ELR (cell line): ENCODE data around the gene SRGAP1.
A peak's percentile ranks its signal among the peaks of the same experiment; 100 is the strongest.

Experiments
- DNase-seq: peaks from one replicate; pipeline ENCODE4 v3.0.0-alpha.2; 2015; ENCODE audit warnings: low read depth

Gene SRGAP1

DNA sequence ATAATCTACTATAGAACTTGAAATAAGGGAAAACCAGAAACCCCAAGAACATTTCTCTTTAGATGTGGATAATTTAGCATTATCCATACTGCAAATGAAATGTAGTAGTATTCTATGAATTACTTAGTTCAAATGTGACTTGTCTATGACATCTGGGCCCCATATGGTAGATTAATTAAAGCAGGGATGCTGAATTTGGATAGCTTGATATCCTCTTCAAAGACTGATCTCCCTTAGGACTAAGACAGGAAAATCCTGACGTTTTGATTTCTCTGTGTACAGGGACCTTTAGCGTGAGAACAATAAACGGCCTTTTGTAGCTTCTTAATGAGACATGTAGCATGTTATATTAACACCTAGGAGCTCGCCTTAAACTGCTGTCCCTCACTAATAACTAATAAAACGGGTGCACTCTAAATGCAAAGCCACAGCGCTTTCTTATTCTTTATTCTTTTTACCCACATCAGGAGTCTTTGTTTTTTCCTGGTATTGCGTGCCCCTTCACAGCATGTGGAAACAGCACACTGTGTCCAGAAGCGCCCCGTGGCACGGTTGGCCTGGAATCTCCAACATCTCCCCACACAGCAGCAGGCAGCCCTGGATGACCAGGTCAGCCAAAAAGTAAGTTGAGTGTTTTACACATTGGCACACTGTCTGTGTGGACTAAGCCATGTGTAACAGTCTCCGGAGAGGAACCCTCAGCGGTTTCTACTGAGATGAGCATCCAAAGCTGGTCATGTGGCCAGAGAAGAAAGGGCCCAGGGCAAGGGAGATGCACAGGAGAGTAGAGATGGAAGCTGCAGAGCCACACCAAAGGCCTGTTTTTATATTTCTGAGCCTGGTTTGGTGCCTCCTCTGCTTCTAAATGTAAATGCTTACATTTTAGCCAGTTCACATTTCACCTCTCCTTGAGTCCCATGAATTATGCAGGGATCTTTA, 93.1 kb downstream of the SRGAP1 start:
- DNase-seq = no peak

- DNase-seq = no peak
Observed at GRCh38 chr12:63940310-63941005, 96.0 kb downstream of the SRGAP1 start.

GRCh38 chr12:63941166-63941800, 96.8 kb downstream of the SRGAP1 start:
- DNase-seq = no peak

DNA sequence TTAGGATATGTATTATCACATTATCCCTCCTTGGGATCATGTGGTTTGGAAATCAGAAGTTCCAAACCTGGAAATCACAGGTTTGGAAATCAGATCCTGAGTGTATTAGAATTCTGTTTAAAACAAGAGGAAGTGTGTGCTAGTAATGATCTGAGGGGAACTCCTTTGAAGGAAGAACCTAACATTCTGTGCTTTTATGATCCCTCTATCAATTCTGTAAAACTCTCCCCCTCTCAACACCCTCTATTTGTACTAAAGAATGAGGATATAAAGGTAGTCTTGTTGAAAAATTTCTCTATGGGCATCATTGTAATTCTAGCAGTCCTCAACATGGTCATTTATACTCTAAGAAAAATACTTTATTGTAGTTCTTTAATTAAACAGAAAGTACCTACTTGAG, 97.4 kb downstream of the SRGAP1 start:
- no peak for DNase-seq

- DNase-seq = no peak
Observed at GRCh38 chr12:63942464-63943241, 98.2 kb downstream of the SRGAP1 start.

DNA sequence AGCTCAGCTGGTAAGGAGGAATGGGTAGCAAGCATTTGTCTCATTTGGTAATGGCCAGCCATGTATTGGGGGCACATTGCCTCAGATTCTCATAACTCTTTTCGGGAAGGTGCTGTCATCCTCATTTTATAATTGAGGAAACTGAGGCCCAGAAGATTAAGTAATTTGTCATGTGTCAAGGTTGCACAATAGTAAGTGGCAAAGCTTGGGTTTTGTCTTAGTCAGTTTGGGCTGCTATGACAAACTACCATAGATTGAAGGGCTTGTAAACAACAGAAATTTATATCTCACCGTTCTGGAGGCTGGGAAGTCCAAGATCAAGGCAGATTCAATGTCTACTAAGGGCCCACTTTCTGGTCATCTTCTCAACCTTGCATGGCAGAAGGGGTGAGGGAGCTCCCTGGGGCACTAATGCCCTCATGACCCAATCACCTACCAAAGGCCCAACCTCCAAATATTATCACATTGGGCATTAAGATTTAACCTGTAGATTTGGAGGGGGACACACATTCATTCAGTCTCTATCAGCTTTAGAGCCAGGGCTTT, 99.6 kb downstream of the SRGAP1 start:
- DNase-seq = no peak

- DNase-seq = no peak
Observed at GRCh38 chr12:63944586-63945228, 100.2 kb downstream of the SRGAP1 start.

DNA sequence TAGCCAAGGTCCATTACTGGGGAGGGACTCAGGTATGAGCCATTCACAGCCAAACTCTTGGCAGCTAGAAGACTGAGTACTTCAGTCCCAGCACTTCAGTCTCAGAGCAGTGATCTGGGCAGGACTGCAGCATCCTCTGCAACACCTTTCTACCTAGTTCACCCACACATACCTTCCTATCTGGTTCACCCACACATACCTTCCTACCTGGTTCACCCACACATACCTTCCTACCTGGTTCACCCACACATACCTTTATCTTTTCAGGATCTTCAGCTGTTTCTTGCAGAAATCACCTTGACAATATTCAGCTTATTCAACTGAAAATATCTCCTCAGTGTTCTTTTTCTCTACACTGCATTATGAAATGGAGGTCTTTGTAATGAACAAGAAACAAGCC, 101.3 kb downstream of the SRGAP1 start:
- no peak for DNase-seq

GRCh38 chr12:63948211-63948610, 103.7 kb downstream of the SRGAP1 start:
- DNase-seq = no peak

- no peak for DNase-seq
Observed at GRCh38 chr12:63949902-63950301, 105.4 kb downstream of the SRGAP1 start.

DNA sequence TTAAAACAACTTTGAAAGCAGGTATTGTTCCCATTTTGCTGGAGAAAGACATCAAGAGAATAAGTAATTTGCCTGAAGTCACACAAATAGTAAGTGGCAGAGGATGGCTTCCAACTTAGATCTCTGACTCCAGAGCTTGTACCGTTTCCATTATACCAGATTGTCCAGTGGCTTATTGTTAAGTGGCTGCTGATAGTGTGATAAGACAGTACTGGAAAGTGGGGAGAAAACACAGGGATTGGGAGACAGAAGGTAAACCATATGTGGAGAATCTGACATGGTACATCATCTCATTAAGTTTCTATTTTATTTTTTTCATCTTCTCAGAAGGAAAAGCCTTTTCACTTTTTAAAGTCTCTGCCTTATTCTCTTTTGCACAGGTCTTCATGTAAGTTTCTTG, 108.5 kb downstream of the SRGAP1 start:
- no peak for DNase-seq

DNA sequence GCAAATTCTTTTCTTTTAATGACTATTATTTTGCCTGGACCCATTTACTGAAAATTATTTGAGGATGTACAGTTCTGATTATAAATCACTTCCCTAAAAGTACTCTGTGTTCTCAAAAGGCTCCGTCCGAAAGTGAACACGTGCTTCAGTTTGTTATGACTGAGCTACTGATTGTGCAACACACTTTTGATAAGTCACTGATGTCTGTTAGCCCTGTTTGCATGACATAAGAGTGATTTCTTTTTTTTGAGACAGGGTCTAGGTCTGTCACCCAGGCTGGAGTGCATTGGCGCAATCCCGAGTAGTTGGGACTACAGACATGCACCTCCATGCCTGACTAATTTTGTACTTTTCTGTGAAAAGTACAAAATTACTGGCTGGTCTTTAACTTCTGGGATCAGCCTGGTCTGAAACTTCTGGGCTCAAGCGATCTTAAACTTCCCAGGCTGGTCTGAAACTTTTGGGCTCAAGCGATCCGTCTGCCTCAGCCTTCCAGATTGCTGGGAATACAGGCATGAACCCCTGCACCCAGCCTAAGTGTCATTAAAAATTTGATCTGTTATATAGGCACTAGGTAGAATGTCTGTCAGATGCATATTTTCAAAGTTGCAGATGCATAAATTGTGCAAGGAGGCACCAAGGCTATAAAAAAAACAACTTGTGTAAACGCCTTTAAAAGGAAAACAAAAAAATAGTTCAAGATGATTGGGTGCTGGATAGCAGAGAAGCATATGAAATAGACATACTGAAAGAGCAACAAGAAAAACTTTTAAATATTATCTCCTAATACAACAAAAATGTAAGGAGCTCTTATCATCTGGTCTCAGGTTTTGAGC, 111.5 kb downstream of the SRGAP1 start:
- DNase-seq = no peak

DNA sequence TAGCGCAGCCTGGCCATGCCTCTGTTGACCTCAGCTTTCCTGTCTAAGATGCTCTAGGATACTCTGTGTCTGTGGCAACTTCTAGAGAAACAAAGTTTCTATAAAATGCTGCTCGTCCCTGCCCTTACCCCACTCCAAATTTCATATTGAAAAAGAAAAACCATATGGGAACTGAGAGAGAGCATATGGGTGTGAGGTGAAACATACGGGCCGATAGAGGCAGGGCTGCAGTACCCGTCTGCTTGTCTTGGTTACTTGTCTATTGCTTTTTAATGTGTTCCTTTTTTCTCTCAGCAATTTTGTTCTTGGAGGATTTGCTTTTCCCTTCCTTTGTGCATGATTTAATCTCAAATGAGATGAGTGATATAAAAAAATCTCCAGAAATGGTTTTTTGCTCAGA, 113.0 kb downstream of the SRGAP1 start:
- DNase-seq = no peak

DNA sequence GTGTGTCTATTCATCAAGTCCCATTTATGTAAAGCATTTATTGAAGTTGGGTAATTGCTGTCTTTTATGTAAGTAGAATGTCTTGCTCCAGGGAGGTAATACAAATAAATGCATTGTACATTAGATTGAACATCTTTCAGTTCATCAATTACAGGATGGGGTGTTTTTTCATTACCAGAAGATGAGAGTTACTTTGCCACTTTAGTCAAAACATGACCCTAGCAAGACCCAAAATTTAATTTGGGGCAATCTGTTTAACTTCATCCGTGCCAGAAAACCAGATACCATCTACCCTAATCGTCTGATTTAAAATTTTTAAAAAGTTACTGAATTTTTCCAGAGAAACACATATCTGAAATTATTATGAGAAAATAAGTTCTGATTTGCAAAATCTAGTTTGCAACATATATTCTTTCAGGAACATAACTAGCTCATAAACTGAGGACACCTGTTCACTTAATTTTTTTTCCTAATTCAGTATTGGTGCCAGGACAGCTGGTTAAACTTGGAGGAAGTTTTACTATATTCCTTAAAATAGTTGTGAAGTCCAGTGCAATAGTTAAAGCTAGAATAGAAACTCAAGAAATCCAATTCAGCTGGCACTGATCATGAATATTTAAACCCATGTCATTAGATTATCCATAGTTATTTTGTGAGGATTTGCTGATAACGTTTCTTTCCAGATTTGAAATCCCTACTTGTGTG, 114.5 kb downstream of the SRGAP1 start:
- no peak for DNase-seq

DNA sequence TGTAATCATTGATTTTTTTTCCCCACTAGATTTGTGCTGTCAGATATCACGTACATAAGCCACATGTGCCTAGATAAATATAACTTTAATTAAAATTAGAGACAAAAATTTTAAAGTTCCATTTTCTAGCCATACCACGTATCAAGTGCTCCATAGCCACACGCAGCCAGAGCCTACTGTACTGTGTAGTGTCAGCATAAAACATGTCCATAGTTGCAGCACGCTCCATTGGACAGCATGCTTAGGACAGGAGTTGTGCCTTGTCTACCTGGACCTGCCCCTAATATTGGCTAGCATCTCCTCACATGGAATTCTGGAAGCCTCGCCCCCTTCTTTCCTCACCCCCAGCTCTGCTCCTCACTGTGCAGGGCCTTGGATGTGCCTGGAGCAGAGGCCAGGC, 116.5 kb downstream of the SRGAP1 start:
- DNase-seq = no peak

- no peak for DNase-seq
Observed at GRCh38 chr12:63961543-63961942, 117.0 kb downstream of the SRGAP1 start.

DNA sequence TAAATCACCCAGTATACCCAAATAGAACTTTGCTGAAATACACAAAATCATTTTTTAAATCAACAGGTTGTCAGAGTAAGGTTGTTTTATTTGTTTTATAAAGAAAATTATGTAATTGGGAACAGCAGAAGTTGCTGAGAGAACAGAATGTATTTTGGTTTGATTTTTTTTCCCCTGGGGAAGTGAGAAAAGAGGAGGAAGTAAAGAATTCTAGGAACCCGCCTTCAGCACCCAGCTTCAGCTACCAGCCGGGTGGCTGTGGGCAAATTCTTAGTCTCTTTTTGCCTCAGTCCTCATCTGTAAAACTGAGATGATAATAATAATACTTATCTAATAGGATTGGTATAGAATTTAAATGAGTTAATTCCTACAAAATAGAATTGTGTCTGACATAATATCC, 119.4 kb downstream of the SRGAP1 start:
- no peak for DNase-seq

DNA sequence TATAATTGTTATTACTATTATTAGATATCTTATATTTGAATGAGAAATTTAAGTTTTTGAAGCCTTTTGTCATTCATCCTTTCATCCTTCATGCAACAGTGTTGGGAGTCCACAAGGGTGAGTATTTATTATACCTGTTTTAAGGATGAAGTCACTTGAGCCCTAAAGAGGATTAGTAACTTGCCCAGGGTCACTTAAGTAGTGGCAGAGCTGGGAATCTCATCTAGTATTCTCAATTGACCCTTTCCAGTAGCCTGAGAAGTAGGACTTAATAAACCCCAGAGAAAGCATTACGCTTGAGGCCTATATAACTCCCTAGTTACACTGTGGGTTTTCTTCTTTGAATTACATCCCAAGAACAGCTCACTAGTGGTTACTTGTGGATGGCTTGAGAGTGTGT, 119.8 kb downstream of the SRGAP1 start:
- peak; percentile 26 for DNase-seq

GRCh38 chr12:63965936-63966605, 121.6 kb downstream of the SRGAP1 start:
- peak; percentile 22 for DNase-seq
